ENCODE results near the gene LEFTY1. TPM values are rescaled to one million over a fixed set of nuclear protein-coding genes. Genes with fewer than 3 reads are reported as not detected.

LEFTY1 gene
- polyA plus RNA-seq, 3 donors = 0.13 TPM; not detected in 2

DNA sequence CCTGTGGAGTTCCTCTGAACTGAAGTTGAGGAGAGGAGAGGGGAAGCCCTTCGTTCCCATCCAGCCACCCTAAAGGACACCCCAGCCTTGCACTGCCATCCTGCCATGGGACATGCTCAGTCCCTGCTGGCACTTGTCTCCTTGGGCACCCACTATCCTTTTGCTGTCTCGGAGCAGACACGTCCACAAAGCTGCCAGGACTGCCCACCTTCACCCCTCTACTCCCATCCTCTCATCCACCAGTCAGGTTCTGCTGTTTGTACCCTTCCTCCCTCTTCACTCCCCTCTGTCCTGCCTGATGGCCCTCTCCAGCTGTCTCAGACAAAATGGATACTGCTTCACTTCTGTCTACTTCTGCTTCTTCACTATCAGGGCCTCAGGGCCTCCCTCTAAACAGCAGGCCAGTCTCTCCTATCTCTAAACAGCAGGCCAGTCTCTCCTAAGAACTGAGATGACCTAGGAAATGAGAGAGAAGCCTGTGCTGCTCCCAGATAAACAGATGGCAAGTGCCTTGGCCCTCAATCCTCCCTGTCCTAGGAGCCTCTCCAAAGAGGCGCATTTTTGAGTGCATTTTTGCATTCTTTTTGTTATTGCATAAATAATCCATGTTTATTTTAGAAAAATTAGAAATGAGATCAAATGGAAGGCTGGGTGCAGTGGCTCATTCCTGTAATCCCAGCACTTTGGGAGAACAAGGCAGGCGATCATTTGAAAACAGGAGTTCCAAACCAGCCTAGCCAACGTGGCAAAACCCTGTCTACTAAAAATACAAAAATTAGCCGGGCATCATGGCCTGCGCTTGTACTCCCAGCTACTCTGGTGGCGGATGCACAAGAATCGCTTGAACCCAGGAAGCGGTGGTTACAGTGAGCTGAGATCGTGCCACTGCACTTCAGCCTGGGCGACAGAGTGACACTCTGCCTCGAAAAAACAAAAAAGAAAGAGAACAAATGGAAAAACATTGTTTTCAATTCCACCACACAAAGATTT, 39.5 kb upstream of the LEFTY1 start:
- intact Hi-C loops (cut with micrococcal nuclease) = no loop called here
- H3K4me3 Mint-ChIP-seq = no peak overlapping the region
- H3K27me3 Mint-ChIP-seq (ENCODE audit: low read depth in 3 of 3) = peaks cover 0 to 5% (median 2%) of the 10 kb centered on the region in 3 donors
- WGBS (ENCODE audit: insufficient coverage) = 94% methylated on average over 12 of the region's 14 CpGs
- Histone ChIP-seq H4K20me1 (ENCODE audit: insufficient read depth, low read length) (no peaks in the 10 kb centered on the region), H3K9ac (ENCODE audit: insufficient read depth, low read length, poor library complexity, severe bottlenecking) (no peak overlapping the region), H3K9me3 (replicated peaks in 1 of 2; ENCODE audit: control insufficient read depth in 1 of 2, insufficient read depth in 1 of 2, low read length in 2 of 2) (no peaks in the 10 kb centered on the region), H3K4me3 (replicated peaks in 1 of 3; ENCODE audit: low read depth in 2 of 3, low read length in 3 of 3) (no peak overlapping the region), H2AFZ (ENCODE audit: insufficient read depth, low read depth, low read length, poor library complexity, severe bottlenecking) (peak overlapping the region; percentile 64), H3K79me2 (ENCODE audit: insufficient read depth, low read length) (peaks cover 5% of the 10 kb centered on the region), H3K27ac (ENCODE audit: low read depth in 1 of 2, low read length in 2 of 2) (no peak overlapping the region), H3K4me1 (ENCODE audit: control insufficient read depth in 1 of 2, insufficient read depth in 2 of 2, low read length in 2 of 2) (peaks cover 2 to 12% of the 10 kb centered on the region in 2 donors), H3K36me3 (replicated peaks in 1 of 2; ENCODE audit: control insufficient read depth in 1 of 2, insufficient read depth in 2 of 2, low read length in 2 of 2) (no peaks in the 10 kb centered on the region), H3K27me3 (ENCODE audit: control insufficient read depth in 2 of 2, insufficient read depth in 2 of 2, low read length in 2 of 2) (no peaks in the 10 kb centered on the region), H3K4me2 (replicated peaks; ENCODE audit: extremely low read depth, low read length, poor library complexity, severe bottlenecking) (no peak overlapping the region)
- peak overlapping the region in 2 of 7 donors; percentile 15 to 24 for H3K27ac Mint-ChIP-seq
- peaks cover 11% of the 10 kb centered on the region for H3K4me1 Mint-ChIP-seq
- DNase-seq = no peak
- peaks cover 0 to 1% (median 0%) of the 10 kb centered on the region in 7 donors for H3K9me3 Mint-ChIP-seq
- TF ChIP-seq, protein P1, sequence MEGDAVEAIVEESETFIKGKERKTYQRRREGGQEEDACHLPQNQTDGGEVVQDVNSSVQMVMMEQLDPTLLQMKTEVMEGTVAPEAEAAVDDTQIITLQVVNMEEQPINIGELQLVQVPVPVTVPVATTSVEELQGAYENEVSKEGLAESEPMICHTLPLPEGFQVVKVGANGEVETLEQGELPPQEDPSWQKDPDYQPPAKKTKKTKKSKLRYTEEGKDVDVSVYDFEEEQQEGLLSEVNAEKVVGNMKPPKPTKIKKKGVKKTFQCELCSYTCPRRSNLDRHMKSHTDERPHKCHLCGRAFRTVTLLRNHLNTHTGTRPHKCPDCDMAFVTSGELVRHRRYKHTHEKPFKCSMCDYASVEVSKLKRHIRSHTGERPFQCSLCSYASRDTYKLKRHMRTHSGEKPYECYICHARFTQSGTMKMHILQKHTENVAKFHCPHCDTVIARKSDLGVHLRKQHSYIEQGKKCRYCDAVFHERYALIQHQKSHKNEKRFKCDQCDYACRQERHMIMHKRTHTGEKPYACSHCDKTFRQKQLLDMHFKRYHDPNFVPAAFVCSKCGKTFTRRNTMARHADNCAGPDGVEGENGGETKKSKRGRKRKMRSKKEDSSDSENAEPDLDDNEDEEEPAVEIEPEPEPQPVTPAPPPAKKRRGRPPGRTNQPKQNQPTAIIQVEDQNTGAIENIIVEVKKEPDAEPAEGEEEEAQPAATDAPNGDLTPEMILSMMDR (IDR thresholded peaks at IDR 0.05) = no peak
- no peaks in the 10 kb centered on the region for H3K36me3 Mint-ChIP-seq

DNA sequence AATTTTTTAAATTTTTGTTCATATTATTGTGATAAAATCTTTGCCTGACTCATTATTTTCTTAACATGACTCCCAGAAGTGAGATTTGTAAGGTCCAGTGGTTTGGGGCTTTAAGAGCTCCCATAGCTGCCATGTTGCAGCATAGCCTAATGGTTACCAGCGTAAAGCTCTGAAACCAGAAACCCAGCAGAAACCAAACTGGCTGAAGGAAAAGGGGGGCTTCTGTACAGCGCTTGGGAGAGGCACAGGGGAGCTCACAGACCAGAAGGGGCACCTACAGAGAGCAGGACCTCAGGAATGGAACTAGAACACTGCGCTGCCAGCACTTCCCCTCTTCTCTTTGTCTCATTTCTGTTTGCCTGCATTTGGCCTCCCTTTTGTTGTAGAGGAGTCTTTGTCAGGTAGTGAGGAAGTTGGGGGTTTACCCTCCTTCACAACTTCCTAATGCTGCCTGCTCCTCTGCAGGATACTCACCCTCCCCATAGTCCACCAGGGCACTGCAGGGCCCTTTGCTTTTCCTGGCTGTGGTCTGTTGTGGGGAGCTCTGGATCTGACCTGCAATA, 37.7 kb upstream of the LEFTY1 start:
- Mint-ChIP-seq H3K27ac (no peak overlapping the region), H3K36me3 (peaks cover 1 to 8% of the 10 kb centered on the region in 2 donors), H3K4me1 (peaks cover 21% of the 10 kb centered on the region), H3K27me3 (ENCODE audit: low read depth in 3 of 3) (peaks cover 0 to 5% (median 2%) of the 10 kb centered on the region in 3 donors), H3K4me3 (no peak overlapping the region), H3K9me3 (peaks cover 0 to 1% (median 0%) of the 10 kb centered on the region in 7 donors)
- H3K4me1 ChIP-seq (ENCODE audit: control insufficient read depth in 1 of 2, insufficient read depth in 2 of 2, low read length in 2 of 2) = peaks cover 12 to 26% of the 10 kb centered on the region in 2 donors
- H3K79me2 ChIP-seq (ENCODE audit: insufficient read depth, low read length) = peaks cover 18% of the 10 kb centered on the region
- H3K36me3 ChIP-seq (replicated peaks in 1 of 2; ENCODE audit: control insufficient read depth in 1 of 2, insufficient read depth in 2 of 2, low read length in 2 of 2) = peaks cover 7 to 11% of the 10 kb centered on the region in 2 donors
- no peaks in the 10 kb centered on the region for H3K27me3 ChIP-seq (ENCODE audit: control insufficient read depth in 2 of 2, insufficient read depth in 2 of 2, low read length in 2 of 2)
- H3K9me3 ChIP-seq (replicated peaks in 1 of 2; ENCODE audit: control insufficient read depth in 1 of 2, insufficient read depth in 1 of 2, low read length in 2 of 2) = no peaks in the 10 kb centered on the region
- no peaks in the 10 kb centered on the region for H4K20me1 ChIP-seq (ENCODE audit: insufficient read depth, low read length)
- no peak overlapping the region for H3K4me2 ChIP-seq (replicated peaks; ENCODE audit: extremely low read depth, low read length, poor library complexity, severe bottlenecking)
- intact Hi-C loops (cut with micrococcal nuclease) = no loop called here
- no peak overlapping the region for H3K4me3 ChIP-seq (replicated peaks in 1 of 3; ENCODE audit: low read depth in 2 of 3, low read length in 3 of 3)
- WGBS (ENCODE audit: insufficient coverage) = 100% methylated on average over 1 of the region's 3 CpGs
- H3K27ac ChIP-seq (ENCODE audit: low read depth in 1 of 2, low read length in 2 of 2) = no peak overlapping the region
- H2AFZ ChIP-seq (ENCODE audit: insufficient read depth, low read depth, low read length, poor library complexity, severe bottlenecking) = peak overlapping the region; percentile 78
- DNase-seq = no peak
- H3K9ac ChIP-seq (ENCODE audit: insufficient read depth, low read length, poor library complexity, severe bottlenecking) = no peak overlapping the region
- TF ChIP-seq, protein P1 (IDR thresholded peaks at IDR 0.05) = no peak

Data from CD14-positive monocyte (primary cell).